GM12801 (cell line): ENCODE measurements around the gene NDRG4.

ENCODE experiments used
- TF ChIP-seq, protein P1 (sequence below): IDR thresholded peaks from one replicate; pipeline ENCODE4 v1.5.1; 2011; ENCODE audit warnings: control low read depth; ENCODE audit not compliant: insufficient read length; ENCODE audit errors: extremely low read depth

NDRG4 gene

GRCh38 chr16:58467905-58468304, 32.0 kb upstream of the NDRG4 start:
- TF ChIP-seq, protein P1, sequence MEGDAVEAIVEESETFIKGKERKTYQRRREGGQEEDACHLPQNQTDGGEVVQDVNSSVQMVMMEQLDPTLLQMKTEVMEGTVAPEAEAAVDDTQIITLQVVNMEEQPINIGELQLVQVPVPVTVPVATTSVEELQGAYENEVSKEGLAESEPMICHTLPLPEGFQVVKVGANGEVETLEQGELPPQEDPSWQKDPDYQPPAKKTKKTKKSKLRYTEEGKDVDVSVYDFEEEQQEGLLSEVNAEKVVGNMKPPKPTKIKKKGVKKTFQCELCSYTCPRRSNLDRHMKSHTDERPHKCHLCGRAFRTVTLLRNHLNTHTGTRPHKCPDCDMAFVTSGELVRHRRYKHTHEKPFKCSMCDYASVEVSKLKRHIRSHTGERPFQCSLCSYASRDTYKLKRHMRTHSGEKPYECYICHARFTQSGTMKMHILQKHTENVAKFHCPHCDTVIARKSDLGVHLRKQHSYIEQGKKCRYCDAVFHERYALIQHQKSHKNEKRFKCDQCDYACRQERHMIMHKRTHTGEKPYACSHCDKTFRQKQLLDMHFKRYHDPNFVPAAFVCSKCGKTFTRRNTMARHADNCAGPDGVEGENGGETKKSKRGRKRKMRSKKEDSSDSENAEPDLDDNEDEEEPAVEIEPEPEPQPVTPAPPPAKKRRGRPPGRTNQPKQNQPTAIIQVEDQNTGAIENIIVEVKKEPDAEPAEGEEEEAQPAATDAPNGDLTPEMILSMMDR = no peak

- TF ChIP-seq, protein P1 = no peak
Measured at GRCh38 chr16:58471209-58471975, 28.6 kb upstream of the NDRG4 start.

DNA sequence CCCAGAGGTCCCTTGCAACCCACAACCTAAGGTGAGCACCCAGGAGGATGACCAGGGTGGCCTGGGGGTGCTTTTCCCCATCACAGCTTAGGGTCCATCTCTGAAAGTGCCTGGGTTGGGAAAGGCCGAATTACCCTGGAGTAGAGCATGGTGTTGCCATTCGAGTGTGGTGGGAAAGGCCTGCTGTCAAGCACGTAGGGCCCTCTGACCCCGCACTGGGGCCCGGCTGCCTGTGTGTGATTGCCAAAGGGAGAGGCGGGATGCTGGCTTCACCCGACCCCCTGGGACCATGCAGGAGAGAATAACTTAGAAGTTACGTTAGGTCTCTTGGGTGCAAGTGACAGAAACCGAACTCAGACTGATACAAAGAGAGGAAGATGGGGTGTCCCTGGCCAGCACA, 27.7 kb upstream of the NDRG4 start:
- TF ChIP-seq, protein P1 = no peak

DNA sequence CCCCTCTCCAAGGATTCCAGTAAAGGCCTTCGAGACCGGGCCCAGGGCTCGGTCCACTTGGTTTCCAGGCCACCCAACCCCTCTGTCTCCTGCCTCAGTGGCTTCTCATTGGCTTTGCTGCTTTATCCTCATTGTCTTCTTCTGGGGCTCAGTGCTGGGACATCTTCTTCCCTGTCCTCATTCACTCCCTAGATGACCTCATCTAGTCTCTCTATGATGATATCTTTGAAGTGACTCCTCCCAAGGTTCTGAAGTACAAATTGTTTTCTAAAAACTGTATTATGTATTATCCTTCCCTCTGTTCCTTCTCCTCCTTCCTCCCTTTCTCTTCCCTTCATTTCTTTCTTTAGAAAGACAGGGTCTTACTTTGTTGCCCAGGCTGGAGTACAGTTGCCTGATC, 27.1 kb upstream of the NDRG4 start:
- TF ChIP-seq, protein P1 = no peak

GRCh38 chr16:58474296-58474695, 25.6 kb upstream of the NDRG4 start:
- TF ChIP-seq, protein P1 = no peak

GRCh38 chr16:58475091-58475619, 24.8 kb upstream of the NDRG4 start:
- TF ChIP-seq, protein P1 = no peak

GRCh38 chr16:58476791-58477190, 23.2 kb upstream of the NDRG4 start:
- TF ChIP-seq, protein P1 = no peak
